Immature natural killer cell (primary cell): ENCODE measurements around the gene KCND2. TPM values are rescaled to one million over a fixed set of nuclear protein-coding genes. Genes with fewer than 3 reads are reported as not detected.
A peak's percentile ranks its signal among the peaks of the same experiment; 100 is the strongest.
"Not testable (repeated sequence)": the region's sequence is repeated elsewhere in the genome, so short reads cannot be mapped to it uniquely, and the experiment has no call there.

Experiments
- DNase-seq, 3 donors: peaks; one replicate each; pipeline ENCODE4 v3.0.0; 2022; ENCODE audit warnings: mixed read lengths in 1 of 3
- H3K27ac Mint-ChIP-seq, 6 donors: one replicate each; pipeline ENCODE4 v1.8.0; 2020; ENCODE audit warnings: mixed read lengths in 6 of 6, mild to moderate bottlenecking in 5 of 6, inconsistent platforms in 4 of 6, moderate library complexity in 3 of 6
- H3K27me3 Mint-ChIP-seq, 3 donors: one replicate each; pipeline ENCODE4 v1.8.0; 2020 to 2021; ENCODE audit warnings: low read depth in 3 of 3, mild to moderate bottlenecking in 3 of 3, mixed read lengths in 3 of 3, moderate library complexity in 3 of 3, inconsistent platforms in 1 of 3
- H3K36me3 Mint-ChIP-seq, 3 donors: one replicate each; pipeline ENCODE4 v1.8.0; 2020; ENCODE audit warnings: mixed read lengths in 3 of 3, inconsistent platforms in 2 of 3, mild to moderate bottlenecking in 2 of 3
- H3K4me1 Mint-ChIP-seq, 2 donors: one replicate each; pipeline ENCODE4 v1.8.0; 2020; ENCODE audit warnings: inconsistent platforms in 2 of 2, mild to moderate bottlenecking in 2 of 2, mixed read lengths in 2 of 2, moderate library complexity in 1 of 2
- H3K4me3 Mint-ChIP-seq, 5 donors: one replicate each; pipeline ENCODE4 v1.8.0; 2020; ENCODE audit warnings: mild to moderate bottlenecking in 5 of 5, mixed read lengths in 5 of 5, inconsistent platforms in 3 of 5, moderate library complexity in 3 of 5
- H3K9me3 Mint-ChIP-seq, 6 donors: one replicate each; pipeline ENCODE4 v1.8.0; 2020; ENCODE audit warnings: mild to moderate bottlenecking in 6 of 6, mixed read lengths in 6 of 6, inconsistent platforms in 4 of 6, moderate library complexity in 3 of 6
- polyA plus RNA-seq, 3 donors: library from polyadenylated mRNA; unstranded; fragments of 300-500 nt; fragmentation: Illumina TruSeq; gene quantifications; one replicate each; pipeline ENCODE4 v1.2.3, GENCODE V29; 2021

KCND2 gene
- polyA plus RNA-seq, 3 donors from 2014 or later: not detected

- no peaks in the 10 kb centered on the region for H3K36me3 Mint-ChIP-seq
- no peak for DNase-seq
- H3K27me3 Mint-ChIP-seq: peaks cover 0 to 4% (median 0%) of the 10 kb centered on the region in 3 donors
- H3K4me3 Mint-ChIP-seq: no peak overlapping the region
- no peaks in the 10 kb centered on the region for H3K4me1 Mint-ChIP-seq
- no peak overlapping the region for H3K27ac Mint-ChIP-seq
- H3K9me3 Mint-ChIP-seq: peaks cover 0 to 2% (median 0%) of the 10 kb centered on the region in 6 donors
These were observed 497.2 kb downstream of the KCND2 start for GRCh38 chr7:120770206-120770605.

GRCh38 chr7:120774481-120774880 is 501.5 kb downstream of the KCND2 start:
- Mint-ChIP-seq H3K4me1 (no peaks in the 10 kb centered on the region), H3K27ac (no peak overlapping the region), H3K4me3 (no peak overlapping the region), H3K9me3 (peaks cover 0 to 2% (median 0%) of the 10 kb centered on the region in 6 donors), H3K27me3 (peaks cover 0 to 4% (median 0%) of the 10 kb centered on the region in 3 donors), H3K36me3 (no peaks in the 10 kb centered on the region)
- no peak for DNase-seq

GRCh38 chr7:120775755-120776154 is 502.8 kb downstream of the KCND2 start:
- no peak for DNase-seq
- Mint-ChIP-seq H3K4me3 (no peak overlapping the region), H3K27ac (no peak overlapping the region), H3K36me3 (no peaks in the 10 kb centered on the region), H3K4me1 (no peaks in the 10 kb centered on the region), H3K9me3 (peaks cover 0 to 2% (median 0%) of the 10 kb centered on the region in 6 donors), H3K27me3 (peaks cover 0 to 4% (median 0%) of the 10 kb centered on the region in 3 donors)

- H3K27ac Mint-ChIP-seq, DNase-seq, H3K4me3 Mint-ChIP-seq, H3K27me3 Mint-ChIP-seq, H3K4me1 Mint-ChIP-seq, H3K9me3 Mint-ChIP-seq, H3K36me3 Mint-ChIP-seq: not testable (repeated sequence)
These were observed 506.1 kb downstream of the KCND2 start for GRCh38 chr7:120779078-120779477.

GRCh38 chr7:120780451-120780850 is 507.5 kb downstream of the KCND2 start:
- not testable (repeated sequence) for H3K27ac Mint-ChIP-seq, H3K4me1 Mint-ChIP-seq, DNase-seq, H3K9me3 Mint-ChIP-seq, H3K4me3 Mint-ChIP-seq, H3K36me3 Mint-ChIP-seq, H3K27me3 Mint-ChIP-seq

- DNase-seq: no peak
- no peak overlapping the region for H3K4me3 Mint-ChIP-seq
- no peaks in the 10 kb centered on the region for H3K36me3 Mint-ChIP-seq
- no peak overlapping the region for H3K27ac Mint-ChIP-seq
- H3K4me1 Mint-ChIP-seq: no peaks in the 10 kb centered on the region
- H3K9me3 Mint-ChIP-seq: peaks cover 0 to 2% (median 0%) of the 10 kb centered on the region in 6 donors
- peaks cover 0 to 5% (median 2%) of the 10 kb centered on the region in 3 donors for H3K27me3 Mint-ChIP-seq
These were observed 508.0 kb downstream of the KCND2 start for GRCh38 chr7:120780938-120781337.

- DNase-seq, H3K36me3 Mint-ChIP-seq, H3K9me3 Mint-ChIP-seq, H3K4me3 Mint-ChIP-seq, H3K4me1 Mint-ChIP-seq, H3K27me3 Mint-ChIP-seq, H3K27ac Mint-ChIP-seq: not testable (repeated sequence)
These were observed 508.9 kb downstream of the KCND2 start for GRCh38 chr7:120781924-120782323.

- H3K9me3 Mint-ChIP-seq: peaks cover 0 to 2% (median 0%) of the 10 kb centered on the region in 6 donors
- no peak for DNase-seq
- H3K27me3 Mint-ChIP-seq: peaks cover 0 to 5% (median 2%) of the 10 kb centered on the region in 3 donors
- no peaks in the 10 kb centered on the region for H3K4me1 Mint-ChIP-seq
- H3K4me3 Mint-ChIP-seq: no peak overlapping the region
- H3K36me3 Mint-ChIP-seq: no peaks in the 10 kb centered on the region
- no peak overlapping the region for H3K27ac Mint-ChIP-seq
These were observed 510.3 kb downstream of the KCND2 start for GRCh38 chr7:120783273-120783672.

- Mint-ChIP-seq H3K27me3 (peaks cover 0 to 5% (median 2%) of the 10 kb centered on the region in 3 donors), H3K4me3 (no peak overlapping the region), H3K36me3 (no peaks in the 10 kb centered on the region), H3K27ac (no peak overlapping the region), H3K4me1 (no peaks in the 10 kb centered on the region), H3K9me3 (peaks cover 0 to 2% (median 0%) of the 10 kb centered on the region in 6 donors)
- no peak for DNase-seq
These were observed 510.7 kb downstream of the KCND2 start for GRCh38 chr7:120783721-120784120.

GRCh38 chr7:120785095-120785494 is 512.1 kb downstream of the KCND2 start:
- Mint-ChIP-seq H3K4me1 (no peaks in the 10 kb centered on the region), H3K36me3 (no peaks in the 10 kb centered on the region), H3K4me3 (no peak overlapping the region), H3K27me3 (peaks cover 0 to 5% (median 2%) of the 10 kb centered on the region in 3 donors), H3K27ac (no peak overlapping the region), H3K9me3 (peaks cover 0 to 2% (median 0%) of the 10 kb centered on the region in 6 donors)
- DNase-seq: no peak

GRCh38 chr7:120792091-120792860 is 519.3 kb downstream of the KCND2 start:
- DNase-seq: peak; percentile 19 to 27 (median 23)
- Mint-ChIP-seq H3K36me3 (no peaks in the 10 kb centered on the region), H3K4me1 (no peaks in the 10 kb centered on the region), H3K27ac (no peak overlapping the region), H3K4me3 (no peak overlapping the region), H3K9me3 (no peaks in the 10 kb centered on the region), H3K27me3 (no peaks in the 10 kb centered on the region)

GRCh38 chr7:120792861-120793130 is 519.8 kb downstream of the KCND2 start:
- no peaks in the 10 kb centered on the region for H3K4me1 Mint-ChIP-seq

GRCh38 chr7:120793213-120793936 is 520.4 kb downstream of the KCND2 start:
- no peak for DNase-seq
- H3K4me3 Mint-ChIP-seq: no peak overlapping the region
- H3K27me3 Mint-ChIP-seq: no peaks in the 10 kb centered on the region
- H3K4me1 Mint-ChIP-seq: no peaks in the 10 kb centered on the region
- no peaks in the 10 kb centered on the region for H3K9me3 Mint-ChIP-seq
- H3K36me3 Mint-ChIP-seq: no peaks in the 10 kb centered on the region
- H3K27ac Mint-ChIP-seq: no peak overlapping the region

More at GRCh38 chr7:120792861-120793130, 519.8 kb downstream of the KCND2 start:
- H3K36me3 Mint-ChIP-seq: no peaks in the 10 kb centered on the region
- no peak overlapping the region for H3K27ac Mint-ChIP-seq
- H3K27me3 Mint-ChIP-seq: no peaks in the 10 kb centered on the region
- H3K4me3 Mint-ChIP-seq: no peak overlapping the region
- no peak for DNase-seq
- no peaks in the 10 kb centered on the region for H3K9me3 Mint-ChIP-seq

GRCh38 chr7:120794106-120794729 is 521.2 kb downstream of the KCND2 start:
- no peak overlapping the region for H3K27ac Mint-ChIP-seq
- no peaks in the 10 kb centered on the region for H3K9me3 Mint-ChIP-seq
- H3K4me1 Mint-ChIP-seq: no peaks in the 10 kb centered on the region
- no peak overlapping the region for H3K4me3 Mint-ChIP-seq
- no peak for DNase-seq
- no peaks in the 10 kb centered on the region for H3K36me3 Mint-ChIP-seq
- H3K27me3 Mint-ChIP-seq: peaks cover 0 to 2% (median 0%) of the 10 kb centered on the region in 3 donors
